Endothelial cell of umbilical vein (primary cell): ENCODE results near the gene THSD4. TPM values are rescaled to one million over a fixed set of nuclear protein-coding genes. Genes with fewer than 3 reads are reported as not detected.

Experiments
- BruUV-seq: library from RNA; stranded (reverse); fragments of 400-500 nt; replicated peaks from 2 replicates; lab custom pipeline; 2021; lab: Mats Ljungman, UMichigan
- CTCF ChIA-PET: fragments of 300-600, 350-600 bp; sonication (Branson Sonifier 250); formaldehyde crosslinking; loops from one replicate; lab custom pipeline; 2021; ENCODE audit warnings: antibody characterized with exemption, inconsistent platforms; lab: Charles Lee
- POLR2A ChIA-PET: fragments of 300-600, 350-600 bp; sonication (Branson Sonifier 250); formaldehyde crosslinking; loops from one replicate; lab custom pipeline; 2021; ENCODE audit warnings: antibody characterized with exemption, inconsistent platforms; lab: Charles Lee
- DNase-seq: peaks from one replicate; pipeline ENCODE4 v3.0.0-alpha.2; 2011; ENCODE audit warnings: low read depth, low spot score
- FAIRE-seq: peaks from 2 replicates; lab custom pipeline; 2011; peaks lifted over from hg19 to GRCh38; lab: Jason Lieb, UNC
- H2AFZ ChIP-seq: 2 replicates; pipeline ENCODE4 v1.6.0; 2012; ENCODE audit warnings: low read depth, low read length, control low read depth, inconsistent platforms
- H3K27ac ChIP-seq: 2 replicates; pipeline ENCODE4 v1.5.1; 2011; ENCODE audit warnings: low read depth, mild to moderate bottlenecking, control low read depth, low read length, moderate library complexity; ENCODE audit not compliant: insufficient read depth
- H3K27me3 ChIP-seq, 2 experiments: 2 replicates each; pipeline versions ENCODE4 v1.6.0 to v1.6.1; 2011; ENCODE audit warnings: low read length in 2 of 2, mixed read lengths in 1 of 2; ENCODE audit not compliant: control insufficient read depth in 2 of 2, insufficient read depth in 2 of 2
- H3K36me3 ChIP-seq, 2 experiments: 2 replicates in 1 of 2; 3 replicates in 1 of 2; pipeline ENCODE4 v1.5.1; 2011; ENCODE audit warnings: low read length in 2 of 2, mild to moderate bottlenecking in 1 of 2, moderate library complexity in 1 of 2; ENCODE audit not compliant: control insufficient read depth in 2 of 2, insufficient read depth in 2 of 2; ENCODE audit errors: extremely low read depth in 1 of 2
- H3K4me1 ChIP-seq: 3 replicates; pipeline ENCODE4 v1.5.1; 2011; ENCODE audit warnings: mild to moderate bottlenecking, low read length; ENCODE audit not compliant: control insufficient read depth, insufficient read depth; ENCODE audit errors: extremely low read depth
- H3K4me2 ChIP-seq: 2 replicates; pipeline ENCODE4 v1.6.1; 2011; ENCODE audit warnings: low read length, control low read depth, mixed read lengths; ENCODE audit not compliant: insufficient read depth
- H3K4me3 ChIP-seq, 3 experiments: fragments of 200-600 bp in 1 of 3; sonication (generic), shearing (Covaris generic) in 1 of 3; replicated peaks in 1 of 3; 2 replicates each; pipeline ENCODE4 v1.5.1; 2011 to 2016; ENCODE audit warnings: control low read depth in 3 of 3, low read length in 3 of 3, mild to moderate bottlenecking in 2 of 3, inconsistent platforms in 1 of 3, low read depth in 1 of 3, moderate library complexity in 1 of 3; ENCODE audit not compliant: insufficient read depth in 1 of 3
- H3K79me2 ChIP-seq: 2 replicates; pipeline ENCODE4 v1.6.0; 2012; ENCODE audit warnings: low read length, inconsistent platforms; ENCODE audit not compliant: control insufficient read depth, insufficient read depth
- H3K9ac ChIP-seq: replicated peaks from 2 replicates; pipeline ENCODE3; 2011; ENCODE audit warnings: low read length, control low read depth; ENCODE audit not compliant: insufficient read depth; ENCODE audit errors: extremely low read depth
- H3K9me1 ChIP-seq: replicated peaks from 3 replicates; pipeline ENCODE4 v1.6.0; 2011; ENCODE audit warnings: mild to moderate bottlenecking, low read length; ENCODE audit not compliant: control insufficient read depth, insufficient read depth; ENCODE audit errors: extremely low read depth
- H3K9me3 ChIP-seq: replicated peaks from 2 replicates; pipeline ENCODE4 v1.5.1; 2012; ENCODE audit warnings: low read length, inconsistent platforms; ENCODE audit not compliant: control insufficient read depth, insufficient read depth
- H4K20me1 ChIP-seq: replicated peaks from 2 replicates; pipeline ENCODE3; 2011; ENCODE audit warnings: mild to moderate bottlenecking, low read length; ENCODE audit not compliant: control insufficient read depth, insufficient read depth; ENCODE audit errors: extremely low read depth
- EZH2 ChIP-seq: IDR thresholded peaks from 2 replicates; pipeline ENCODE4 v1.6.1; 2012; ENCODE audit warnings: borderline replicate concordance, low read depth, mild to moderate bottlenecking, moderate library complexity, low read length, inconsistent platforms; ENCODE audit not compliant: severe bottlenecking
- FOS ChIP-seq: IDR thresholded peaks from 2 replicates; pipeline ENCODE4 v1.6.1; 2011; ENCODE audit warnings: mild to moderate bottlenecking, low read length, moderate library complexity, borderline replicate concordance; ENCODE audit not compliant: insufficient read depth
- GATA2 ChIP-seq: IDR thresholded peaks from 2 replicates; pipeline ENCODE4 v1.7.0; 2011; ENCODE audit warnings: low read depth, mild to moderate bottlenecking, moderate library complexity, mixed read lengths, low read length; ENCODE audit not compliant: insufficient read length, insufficient read depth
- JUN ChIP-seq: IDR thresholded peaks from 2 replicates; pipeline ENCODE4 v1.6.1; 2011; ENCODE audit warnings: borderline replicate concordance, low read depth; ENCODE audit not compliant: insufficient read length, insufficient read depth
- MYC ChIP-seq: IDR thresholded peaks from one replicate; pipeline ENCODE4 v1.6.1; 2011; ENCODE audit warnings: mild to moderate bottlenecking, low read depth, low read length
- POLR2A ChIP-seq: IDR thresholded peaks from 2 replicates; pipeline ENCODE4 v1.6.1; 2012; ENCODE audit warnings: low read depth, mild to moderate bottlenecking, control low read depth, low read length
- POLR2AphosphoS5 ChIP-seq: IDR thresholded peaks from 2 replicates; pipeline ENCODE4 v1.6.1; 2012; ENCODE audit warnings: low read depth, mild to moderate bottlenecking, control low read depth, low read length, moderate library complexity; ENCODE audit not compliant: insufficient read depth
- dilution Hi-C: fragments of 300-500 bp; cut with MboI; formaldehyde crosslinking; loops from one replicate; pipeline ENCODE4 v1.15.0; 2019; ENCODE audit warnings: low sequenced_read_pairs; ENCODE audit not compliant: extremely low pct_ligation_motif_present
- intact Hi-C: fragments of 100-400 bp; cut with micrococcal nuclease; formaldehyde crosslinking; loops from one replicate; pipeline ENCODE4 v1.10.0; 2022
- polyA plus RNA-seq, 4 experiments: library from polyadenylated mRNA; depleted of rRNA in 3 of 4; stranded (reverse) in 3 of 4; unstranded in 1 of 4; fragments of >200 nt; gene quantifications; 2 replicates each; pipeline versions ENCODE4 v1.2.1 to v1.2.3, GENCODE V29; 2011 to 2012; ENCODE audit warnings: missing spikeins in 1 of 4
- total RNA-seq: library from RNA; stranded (reverse); gene quantifications from 2 replicates; pipeline ENCODE4 v1.2.3, GENCODE V29; 2021
- TF ChIP-seq, protein P1 (sequence below), 2 donors: IDR thresholded peaks; 1 replicate in 1 of 2; 2 replicates in 1 of 2; pipeline ENCODE4 v1.5.1; 2011; ENCODE audit warnings: low read length in 2 of 2, mild to moderate bottlenecking in 2 of 2, moderate library complexity in 2 of 2, control low read depth in 1 of 2, inconsistent platforms in 1 of 2, low read depth in 1 of 2; ENCODE audit not compliant: insufficient read depth in 1 of 2; ENCODE audit errors: extremely low read depth in 1 of 2
- TF ChIP-seq, protein P2 (sequence below): IDR thresholded peaks from 2 replicates; pipeline ENCODE4 v1.6.1; 2011; ENCODE audit not compliant: insufficient read depth, insufficient read length

THSD4 gene
- total and polyA plus RNA-seq, 2 donors (not counting 3 experiments of a cell fraction or from before 2014, with no cell fraction given), result 9.9 to 25.4 TPM

DNA sequence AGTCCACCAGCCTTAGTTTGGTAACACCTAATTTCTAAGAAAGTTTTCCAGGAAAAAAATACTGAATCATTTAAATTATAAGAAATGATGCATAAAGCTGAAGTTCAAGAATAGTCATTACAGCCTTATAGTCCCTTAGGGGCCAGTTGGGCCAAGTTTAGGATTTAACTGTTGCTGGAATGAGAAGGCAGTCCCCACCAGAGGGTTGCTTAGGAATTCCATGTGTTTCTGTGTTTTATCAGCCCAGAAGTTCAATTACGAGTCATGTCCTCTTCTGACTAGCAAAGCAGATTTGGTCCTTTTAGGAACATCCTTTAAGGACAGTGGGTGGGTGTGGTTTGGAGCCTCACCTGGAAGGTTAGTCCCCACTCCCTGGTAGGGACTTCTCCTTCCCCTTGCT, 638.1 kb downstream of the THSD4 start:
- no TSS peak for BruUV-seq
- peak; percentile 8 for DNase-seq
- no peak for TF ChIP-seq FOS
- no peak for TF ChIP-seq JUN
- TF ChIP-seq, protein P1, sequence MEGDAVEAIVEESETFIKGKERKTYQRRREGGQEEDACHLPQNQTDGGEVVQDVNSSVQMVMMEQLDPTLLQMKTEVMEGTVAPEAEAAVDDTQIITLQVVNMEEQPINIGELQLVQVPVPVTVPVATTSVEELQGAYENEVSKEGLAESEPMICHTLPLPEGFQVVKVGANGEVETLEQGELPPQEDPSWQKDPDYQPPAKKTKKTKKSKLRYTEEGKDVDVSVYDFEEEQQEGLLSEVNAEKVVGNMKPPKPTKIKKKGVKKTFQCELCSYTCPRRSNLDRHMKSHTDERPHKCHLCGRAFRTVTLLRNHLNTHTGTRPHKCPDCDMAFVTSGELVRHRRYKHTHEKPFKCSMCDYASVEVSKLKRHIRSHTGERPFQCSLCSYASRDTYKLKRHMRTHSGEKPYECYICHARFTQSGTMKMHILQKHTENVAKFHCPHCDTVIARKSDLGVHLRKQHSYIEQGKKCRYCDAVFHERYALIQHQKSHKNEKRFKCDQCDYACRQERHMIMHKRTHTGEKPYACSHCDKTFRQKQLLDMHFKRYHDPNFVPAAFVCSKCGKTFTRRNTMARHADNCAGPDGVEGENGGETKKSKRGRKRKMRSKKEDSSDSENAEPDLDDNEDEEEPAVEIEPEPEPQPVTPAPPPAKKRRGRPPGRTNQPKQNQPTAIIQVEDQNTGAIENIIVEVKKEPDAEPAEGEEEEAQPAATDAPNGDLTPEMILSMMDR (IDR thresholded peaks at IDR 0.05; ENCODE audit: extremely low read depth in 1 of 2, insufficient read depth in 1 of 2, low read depth in 1 of 2, low read length in 2 of 2), result no peak
- TF ChIP-seq, protein P2, sequence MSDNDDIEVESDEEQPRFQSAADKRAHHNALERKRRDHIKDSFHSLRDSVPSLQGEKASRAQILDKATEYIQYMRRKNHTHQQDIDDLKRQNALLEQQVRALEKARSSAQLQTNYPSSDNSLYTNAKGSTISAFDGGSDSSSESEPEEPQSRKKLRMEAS, result no peak
- TF ChIP-seq GATA2, result no peak
- no peak for TF ChIP-seq EZH2
- TF ChIP-seq MYC, result no peak
- TF ChIP-seq POLR2AphosphoS5, result no peak
- TF ChIP-seq POLR2A, result no peak
- Histone ChIP-seq H3K9me3 (no peaks in the 10 kb centered on the region), H4K20me1 (no peaks in the 10 kb centered on the region), H3K79me2 (no peaks in the 10 kb centered on the region), H3K4me3 (no peak overlapping the region), H3K4me2 (peak overlapping the region; percentile 2), H3K9ac (no peak overlapping the region), H3K27ac (peak overlapping the region; percentile 54), H3K4me1 (peaks cover 41% of the 10 kb centered on the region), H3K36me3 (no peaks in the 10 kb centered on the region), H3K9me1 (no peaks in the 10 kb centered on the region), H3K27me3 (no peaks in the 10 kb centered on the region), H2AFZ (peak overlapping the region; percentile 26)
- POLR2A ChIA-PET, result interaction anchor here (1.0 to 1.9 kb wide), 3 partner anchors 35 to 49 kb away, joined by 3 to 5 read pairs (median 3); no protein-coding TSS in a partner anchor
- intact Hi-C loops, result loop anchor here (2.0 to 5.0 kb wide), 2 partner anchors 99 to 367 kb away; no protein-coding TSS in a partner anchor
- CTCF ChIA-PET, result interaction anchor here (0.6 to 6.1 kb wide), 38 partner anchors 8 to 778 kb away, joined by 3 to 235 read pairs (median 5); partner anchors contain the start of genes MYO9A and SENP8
- dilution Hi-C loops, result no loop called here
- FAIRE-seq, result no peak
